SKM-1 (cell line): ENCODE data around the gene AP3S1.
"Not testable (repeated sequence)": the region's sequence is repeated elsewhere in the genome, so short reads cannot be mapped to it uniquely, and the experiment has no call there.

Experiments
- DNase-seq: peaks from one replicate; lab custom pipeline; 2025; ENCODE audit not compliant: unreplicated experiment; lab: John Stamatoyannopoulos, UW

Gene AP3S1

GRCh38 chr5:115869256-115869795 is 27.6 kb downstream of the AP3S1 start:
- DNase-seq, result no peak

GRCh38 chr5:115872447-115872846 is 30.7 kb downstream of the AP3S1 start:
- DNase-seq, result no peak

GRCh38 chr5:115873392-115873791 is 31.7 kb downstream of the AP3S1 start:
- DNase-seq, result no peak

GRCh38 chr5:115875447-115875846 is 33.7 kb downstream of the AP3S1 start:
- DNase-seq, result no peak

GRCh38 chr5:115877342-115877741 is 35.6 kb downstream of the AP3S1 start:
- not testable (repeated sequence) for DNase-seq

GRCh38 chr5:115882434-115882833 is 40.7 kb downstream of the AP3S1 start:
- not testable (repeated sequence) for DNase-seq

- no peak for DNase-seq
Observed at GRCh38 chr5:115884704-115885103, 43.0 kb downstream of the AP3S1 start.

- DNase-seq, result not testable (repeated sequence)
Observed at GRCh38 chr5:115885208-115885607, 43.5 kb downstream of the AP3S1 start.

- no peak for DNase-seq
Observed at GRCh38 chr5:115888027-115888426, 46.3 kb downstream of the AP3S1 start.

GRCh38 chr5:115892021-115892420 is 50.3 kb downstream of the AP3S1 start:
- DNase-seq, result no peak

- no peak for DNase-seq
Observed at GRCh38 chr5:115894342-115894741, 52.6 kb downstream of the AP3S1 start.

GRCh38 chr5:115895821-115896220 is 54.1 kb downstream of the AP3S1 start:
- no peak for DNase-seq

- no peak for DNase-seq
Observed at GRCh38 chr5:115898656-115899055, 56.9 kb downstream of the AP3S1 start.

GRCh38 chr5:115907177-115907576 is 65.4 kb downstream of the AP3S1 start:
- DNase-seq, result no peak

GRCh38 chr5:115913623-115914400 is 72.1 kb downstream of the AP3S1 start:
- not testable (repeated sequence) for DNase-seq

GRCh38 chr5:115920171-115920725 is 78.5 kb downstream of the AP3S1 start:
- no peak for DNase-seq

- DNase-seq, result not testable (repeated sequence)
Observed at GRCh38 chr5:115928578-115929407, 87.1 kb downstream of the AP3S1 start.

- not testable (repeated sequence) for DNase-seq
Observed at GRCh38 chr5:115930171-115930570, 88.4 kb downstream of the AP3S1 start.

- DNase-seq, result no peak
Observed at GRCh38 chr5:115930630-115931337, 89.0 kb downstream of the AP3S1 start.

- DNase-seq, result no peak
Observed at GRCh38 chr5:115932991-115933390, 91.3 kb downstream of the AP3S1 start.
